HepG2 (cell line): ENCODE results near the gene DDX49.

Source experiments
- BCL3 ChIP-seq: sonication (generic); formaldehyde crosslinking; IDR thresholded peaks from 2 replicates; pipeline ENCODE4 v1.5.1; 2020; ENCODE audit warnings: mild to moderate bottlenecking, missing genetic modification reagents, moderate library complexity
- CTCF ChIP-seq: sonication (generic); formaldehyde crosslinking; IDR thresholded peaks from 2 replicates; pipeline ENCODE4 v1.5.0; 2020; ENCODE audit warnings: mild to moderate bottlenecking, missing genetic modification reagents, moderate library complexity
- KDM1A ChIP-seq: IDR thresholded peaks from 2 replicates; pipeline ENCODE4 v1.6.1; 2016; ENCODE audit warnings: missing compliant biosample characterization
- POLR2A ChIP-seq, 2 experiments: IDR thresholded peaks; 2 replicates each; pipeline ENCODE4 v1.6.1; 2011; ENCODE audit warnings: low read depth in 2 of 2, low read length in 2 of 2, mild to moderate bottlenecking in 1 of 2, moderate library complexity in 1 of 2; ENCODE audit not compliant: insufficient read depth in 1 of 2
- SNAPC2 ChIP-seq: sonication (generic); formaldehyde crosslinking; IDR thresholded peaks from 2 replicates; pipeline ENCODE4 v1.8.1; 2022; ENCODE audit warnings: mild to moderate bottlenecking, missing genetic modification reagents
- YY1 ChIP-seq: IDR thresholded peaks from 2 replicates; pipeline ENCODE4 v1.6.1; 2011; ENCODE audit warnings: low read length, low read depth, moderate library complexity, mild to moderate bottlenecking; ENCODE audit not compliant: insufficient read depth, insufficient replicate concordance
- ZNF512 ChIP-seq: sonication (generic); formaldehyde crosslinking; IDR thresholded peaks from 2 replicates; pipeline ENCODE4 v1.4.0; 2020; ENCODE audit warnings: mild to moderate bottlenecking, missing genetic modification reagents
- ZNF724P ChIP-seq: sonication (generic); formaldehyde crosslinking; IDR thresholded peaks from 2 replicates; pipeline ENCODE4 v1.8.0; 2022; ENCODE audit warnings: missing genetic modification reagents, borderline replicate concordance

GRCh38 chr19:18972851-18973250 lies 53.3 kb downstream of the DDX49 start:
- TF ChIP-seq SNAPC2 (CRISPR knock-in tag): no peak
- TF ChIP-seq YY1: no peak
- no peak for TF ChIP-seq ZNF724P (CRISPR knock-in tag)
- no peak for TF ChIP-seq ZNF512
- TF ChIP-seq BCL3: no peak
- TF ChIP-seq KDM1A (CRISPR knock-in tag): no peak
- TF ChIP-seq POLR2A (IDR thresholded peaks at IDR 0.05; ENCODE audit: insufficient read depth in 1 of 2, low read depth in 2 of 2, low read length in 2 of 2): no peak
- TF ChIP-seq CTCF: no peak
